ENCODE results near the gene CAMSAP3.
"Not testable (repeated sequence)": the region's sequence is repeated elsewhere in the genome, so short reads cannot be mapped to it uniquely, and the experiment has no call there.

The CAMSAP3 gene

GRCh38 chr19:7575434-7576040 lies 20.1 kb upstream of the CAMSAP3 start:
- no peak for DNase-seq

GRCh38 chr19:7577422-7577821 lies 18.2 kb upstream of the CAMSAP3 start:
- DNase-seq, result not testable (repeated sequence)

- DNase-seq, result no peak
Measured at GRCh38 chr19:7578127-7578526, 17.5 kb upstream of the CAMSAP3 start.

GRCh38 chr19:7579182-7579581 lies 16.5 kb upstream of the CAMSAP3 start:
- no peak for DNase-seq

GRCh38 chr19:7582446-7582845 lies 13.2 kb upstream of the CAMSAP3 start:
- DNase-seq, result no peak

GRCh38 chr19:7589822-7590221 lies 5.8 kb upstream of the CAMSAP3 start:
- DNase-seq, result no peak

GRCh38 chr19:7590256-7590655 lies 5.4 kb upstream of the CAMSAP3 start:
- DNase-seq, result no peak

- no peak for DNase-seq
Measured at GRCh38 chr19:7596211-7596937, 711 bp downstream of the CAMSAP3 start.

GRCh38 chr19:7597689-7598088 lies 2.0 kb downstream of the CAMSAP3 start:
- no peak for DNase-seq

GRCh38 chr19:7598180-7598579 lies 2.5 kb downstream of the CAMSAP3 start:
- no peak for DNase-seq

GRCh38 chr19:7600721-7601120 lies 5.1 kb downstream of the CAMSAP3 start:
- DNase-seq, result no peak

- DNase-seq, result no peak
Measured at GRCh38 chr19:7602240-7602934, 6.7 kb downstream of the CAMSAP3 start.

- DNase-seq, result no peak
Measured at GRCh38 chr19:7602935-7603497, 7.4 kb downstream of the CAMSAP3 start.

GRCh38 chr19:7603919-7604318 lies 8.3 kb downstream of the CAMSAP3 start:
- DNase-seq, result no peak

GRCh38 chr19:7605490-7606222 lies 10.0 kb downstream of the CAMSAP3 start:
- DNase-seq, result peak; percentile 17

- DNase-seq, result no peak
Measured at GRCh38 chr19:7606289-7606688, 10.6 kb downstream of the CAMSAP3 start.

- no peak for DNase-seq
Measured at GRCh38 chr19:7607212-7607873, 11.7 kb downstream of the CAMSAP3 start.

- DNase-seq, result no peak
Measured at GRCh38 chr19:7607874-7608560, 12.4 kb downstream of the CAMSAP3 start.

- DNase-seq, result no peak
Measured at GRCh38 chr19:7610491-7611240, 15.0 kb downstream of the CAMSAP3 start.

- DNase-seq, result no peak
Measured at GRCh38 chr19:7611541-7612279, 16.0 kb downstream of the CAMSAP3 start.

All from HCEC 1CT (cell line).